Loucy (cell line): ENCODE measurements around the gene ACSF3.

Source experiments
- CTCF ChIP-seq: fragments of 200-600 bp; sonication (generic); conservative IDR thresholded peaks from 2 replicates; pipeline ENCODE4 v1.5.1; 2014; ENCODE audit warnings: mild to moderate bottlenecking, antibody characterized with exemption, low read length
- EZH2phosphoT487 ChIP-seq: fragments of 200-600 bp; IDR thresholded peaks from 2 replicates; pipeline ENCODE4 v1.6.1; 2018; ENCODE audit warnings: antibody characterized with exemption, mild to moderate bottlenecking, moderate library complexity, borderline replicate concordance

GRCh38 chr16:89049484-89050118 is 44.1 kb upstream of the ACSF3 start:
- TF ChIP-seq CTCF: no peak
- TF ChIP-seq EZH2phosphoT487: no peak
